NT2/D1 (cell line): ENCODE results near the gene PTTG2.

Source experiments
- SUZ12 ChIP-seq: IDR thresholded peaks from 2 replicates; pipeline ENCODE4 v1.6.1; 2011; ENCODE audit not compliant: insufficient read length, insufficient read depth; ENCODE audit errors: extremely low read depth
- YY1 ChIP-seq: IDR thresholded peaks from 2 replicates; pipeline ENCODE4 v1.6.1; 2011; ENCODE audit not compliant: insufficient read length, insufficient read depth

- TF ChIP-seq YY1 (no peak), SUZ12 (no peak)
Measured at GRCh38 chr4:37981425-37981824, 21.2 kb downstream of the PTTG2 start.
